Activated naive CD4-positive, alpha-beta T cell treated with anti-CD3 and anti-CD28 coated beads, Interleukin-2, amount 50 U/mL, for 24 hours (primary cell): ENCODE measurements around the gene SPRY1.
A peak's percentile ranks its signal among the peaks of the same experiment; 100 is the strongest.

ENCODE experiments used
- H3K27ac Mint-ChIP-seq: one replicate; pipeline ENCODE4 v1.8.0; 2021; ENCODE audit warnings: mild to moderate bottlenecking, mixed read lengths
- H3K27me3 Mint-ChIP-seq: one replicate; pipeline ENCODE4 v1.8.0; 2021; ENCODE audit warnings: mixed read lengths
- H3K36me3 Mint-ChIP-seq: one replicate; pipeline ENCODE4 v1.8.0; 2021; ENCODE audit warnings: mixed read lengths
- H3K4me1 Mint-ChIP-seq: one replicate; pipeline ENCODE4 v1.8.0; 2021; ENCODE audit warnings: mixed read lengths
- H3K4me3 Mint-ChIP-seq: one replicate; pipeline ENCODE4 v1.8.0; 2021; ENCODE audit warnings: mild to moderate bottlenecking, mixed read lengths
- H3K9me3 Mint-ChIP-seq: one replicate; pipeline ENCODE4 v1.8.0; 2021; ENCODE audit warnings: mixed read lengths

SPRY1 gene

GRCh38 chr4:123396307-123397143 is at the start of gene SPRY1:
SPRY1 (plus strand) TSS chr4:123396795; CDS start chr4:123401592, 4,797 bp downstream.
- peaks cover 21% of the 10 kb centered on the region for H3K27me3 Mint-ChIP-seq
- H3K36me3 Mint-ChIP-seq: peaks cover 7% of the 10 kb centered on the region
- peak within 1 kb of the TSS; percentile 84 for H3K27ac Mint-ChIP-seq
- peak within 1 kb of the TSS; percentile 92 for H3K4me3 Mint-ChIP-seq
- H3K9me3 Mint-ChIP-seq: no peaks in the 10 kb centered on the region
- peaks cover 22% of the 10 kb centered on the region for H3K4me1 Mint-ChIP-seq

- Mint-ChIP-seq H3K4me1 (no peaks in the 10 kb centered on the region), H3K4me3 (no peak overlapping the region), H3K27ac (no peak overlapping the region), H3K27me3 (peaks cover 10% of the 10 kb centered on the region), H3K36me3 (no peaks in the 10 kb centered on the region), H3K9me3 (no peaks in the 10 kb centered on the region)
These were observed 49.6 kb upstream of the SPRY1 start for GRCh38 chr4:123346951-123347350.

GRCh38 chr4:123348946-123349345 is 47.6 kb upstream of the SPRY1 start:
- Mint-ChIP-seq H3K9me3 (no peaks in the 10 kb centered on the region), H3K27ac (no peak overlapping the region), H3K4me3 (no peak overlapping the region), H3K36me3 (no peaks in the 10 kb centered on the region), H3K4me1 (no peaks in the 10 kb centered on the region), H3K27me3 (peaks cover 10% of the 10 kb centered on the region)

- H3K27me3 Mint-ChIP-seq: peaks cover 10% of the 10 kb centered on the region
- no peak overlapping the region for H3K4me3 Mint-ChIP-seq
- H3K27ac Mint-ChIP-seq: no peak overlapping the region
- H3K4me1 Mint-ChIP-seq: no peaks in the 10 kb centered on the region
- no peaks in the 10 kb centered on the region for H3K36me3 Mint-ChIP-seq
- no peaks in the 10 kb centered on the region for H3K9me3 Mint-ChIP-seq
These were observed 47.0 kb upstream of the SPRY1 start for GRCh38 chr4:123349421-123350190.

- H3K9me3 Mint-ChIP-seq: no peaks in the 10 kb centered on the region
- H3K27ac Mint-ChIP-seq: no peak overlapping the region
- H3K27me3 Mint-ChIP-seq: peaks cover 9% of the 10 kb centered on the region
- H3K36me3 Mint-ChIP-seq: no peaks in the 10 kb centered on the region
- no peak overlapping the region for H3K4me3 Mint-ChIP-seq
- H3K4me1 Mint-ChIP-seq: no peaks in the 10 kb centered on the region
These were observed 46.4 kb upstream of the SPRY1 start for GRCh38 chr4:123350191-123350544.

GRCh38 chr4:123350726-123351125 is 45.9 kb upstream of the SPRY1 start:
- H3K27ac Mint-ChIP-seq: no peak overlapping the region
- no peak overlapping the region for H3K4me3 Mint-ChIP-seq
- no peaks in the 10 kb centered on the region for H3K4me1 Mint-ChIP-seq
- no peaks in the 10 kb centered on the region for H3K36me3 Mint-ChIP-seq
- peaks cover 8% of the 10 kb centered on the region for H3K27me3 Mint-ChIP-seq
- H3K9me3 Mint-ChIP-seq: no peaks in the 10 kb centered on the region

GRCh38 chr4:123351713-123352112 is 44.9 kb upstream of the SPRY1 start:
- H3K9me3 Mint-ChIP-seq: no peaks in the 10 kb centered on the region
- no peaks in the 10 kb centered on the region for H3K36me3 Mint-ChIP-seq
- no peak overlapping the region for H3K4me3 Mint-ChIP-seq
- no peaks in the 10 kb centered on the region for H3K4me1 Mint-ChIP-seq
- no peak overlapping the region for H3K27ac Mint-ChIP-seq
- H3K27me3 Mint-ChIP-seq: peaks cover 5% of the 10 kb centered on the region

- Mint-ChIP-seq H3K36me3 (no peaks in the 10 kb centered on the region), H3K4me3 (no peak overlapping the region), H3K4me1 (no peaks in the 10 kb centered on the region), H3K9me3 (no peaks in the 10 kb centered on the region), H3K27ac (no peak overlapping the region), H3K27me3 (peaks cover 5% of the 10 kb centered on the region)
These were observed 44.2 kb upstream of the SPRY1 start for GRCh38 chr4:123352240-123352945.

GRCh38 chr4:123352966-123353365 is 43.6 kb upstream of the SPRY1 start:
- H3K9me3 Mint-ChIP-seq: no peaks in the 10 kb centered on the region
- H3K27ac Mint-ChIP-seq: no peak overlapping the region
- no peak overlapping the region for H3K4me3 Mint-ChIP-seq
- peaks cover 5% of the 10 kb centered on the region for H3K27me3 Mint-ChIP-seq
- H3K4me1 Mint-ChIP-seq: no peaks in the 10 kb centered on the region
- H3K36me3 Mint-ChIP-seq: no peaks in the 10 kb centered on the region

- no peaks in the 10 kb centered on the region for H3K4me1 Mint-ChIP-seq
- no peaks in the 10 kb centered on the region for H3K36me3 Mint-ChIP-seq
- H3K27me3 Mint-ChIP-seq: peaks cover 5% of the 10 kb centered on the region
- no peak overlapping the region for H3K4me3 Mint-ChIP-seq
- H3K27ac Mint-ChIP-seq: no peak overlapping the region
- H3K9me3 Mint-ChIP-seq: no peaks in the 10 kb centered on the region
These were observed 42.9 kb upstream of the SPRY1 start for GRCh38 chr4:123353656-123354055.

- peaks cover 5% of the 10 kb centered on the region for H3K27me3 Mint-ChIP-seq
- no peaks in the 10 kb centered on the region for H3K4me1 Mint-ChIP-seq
- H3K27ac Mint-ChIP-seq: no peak overlapping the region
- H3K9me3 Mint-ChIP-seq: no peaks in the 10 kb centered on the region
- H3K4me3 Mint-ChIP-seq: no peak overlapping the region
- no peaks in the 10 kb centered on the region for H3K36me3 Mint-ChIP-seq
These were observed 41.9 kb upstream of the SPRY1 start for GRCh38 chr4:123354701-123355100.

GRCh38 chr4:123356921-123357320 is 39.7 kb upstream of the SPRY1 start:
- Mint-ChIP-seq H3K4me1 (no peaks in the 10 kb centered on the region), H3K27ac (no peak overlapping the region), H3K4me3 (no peak overlapping the region), H3K27me3 (peaks cover 4% of the 10 kb centered on the region), H3K36me3 (no peaks in the 10 kb centered on the region), H3K9me3 (no peaks in the 10 kb centered on the region)

- Mint-ChIP-seq H3K4me1 (no peaks in the 10 kb centered on the region), H3K27me3 (peaks cover 8% of the 10 kb centered on the region), H3K9me3 (no peaks in the 10 kb centered on the region), H3K27ac (no peak overlapping the region), H3K36me3 (no peaks in the 10 kb centered on the region), H3K4me3 (no peak overlapping the region)
These were observed 36.9 kb upstream of the SPRY1 start for GRCh38 chr4:123359449-123360315.

GRCh38 chr4:123361195-123361861 is 35.3 kb upstream of the SPRY1 start:
- Mint-ChIP-seq H3K9me3 (no peaks in the 10 kb centered on the region), H3K27ac (no peak overlapping the region), H3K36me3 (no peaks in the 10 kb centered on the region), H3K4me3 (no peak overlapping the region), H3K27me3 (peaks cover 8% of the 10 kb centered on the region), H3K4me1 (no peaks in the 10 kb centered on the region)

- H3K4me1 Mint-ChIP-seq: no peaks in the 10 kb centered on the region
- H3K9me3 Mint-ChIP-seq: no peaks in the 10 kb centered on the region
- no peak overlapping the region for H3K27ac Mint-ChIP-seq
- H3K36me3 Mint-ChIP-seq: no peaks in the 10 kb centered on the region
- no peak overlapping the region for H3K4me3 Mint-ChIP-seq
- H3K27me3 Mint-ChIP-seq: peaks cover 9% of the 10 kb centered on the region
These were observed 34.5 kb upstream of the SPRY1 start for GRCh38 chr4:123362103-123362502.
